Measurements from ENCODE around the gene RALGAPA1. TPM values are rescaled to one million over a fixed set of nuclear protein-coding genes. Genes with fewer than 3 reads are reported as not detected.

RALGAPA1 gene
- polyA plus RNA-seq, 1 of the 3 experiments (the other 2 are of a cell fraction), result 3.6 TPM

- ChIA-PET CTCF (interaction anchor here (0.7 kb wide), 1 partner anchor 9 kb away, joined by 3 read pairs; no protein-coding TSS in a partner anchor), POLR2A (no interaction called here)
- TF ChIP-seq MXI1 (IDR thresholded peaks at IDR 0.05; ENCODE audit: low read depth, low read length) (no peak), MEF2A (IDR thresholded peaks at IDR 0.05; ENCODE audit: borderline replicate concordance, low read depth) (no peak), NRF1 (IDR thresholded peaks at IDR 0.05; ENCODE audit: low read depth, low read length) (no peak), TCF12 (IDR thresholded peaks at IDR 0.05) (no peak), FOXJ3 (CRISPR knock-in tag; IDR thresholded peaks at IDR 0.05) (no peak), EP300 (IDR thresholded peaks at IDR 0.05; ENCODE audit: borderline replicate concordance in 1 of 2, low read depth in 1 of 2, low read length in 1 of 2) (no peak), YY1 (IDR thresholded peaks at IDR 0.05; ENCODE audit: low read depth) (no peak), CTCF (IDR thresholded peaks at IDR 0.05) (no peak), POLR2AphosphoS5 (IDR thresholded peaks at IDR 0.05; ENCODE audit: low read depth, low read length) (no peak), RXRA (IDR thresholded peaks at IDR 0.05; ENCODE audit: borderline replicate concordance, low read depth) (no peak), FOSL2 (IDR thresholded peaks at IDR 0.05; ENCODE audit: borderline replicate concordance, low read depth) (no peak), RAD21 (IDR thresholded peaks at IDR 0.05; ENCODE audit: low read length) (no peak), CHD2 (IDR thresholded peaks at IDR 0.05; ENCODE audit: low read length, partially characterized antibody) (no peak), EZH2phosphoT487 (IDR thresholded peaks at IDR 0.05; ENCODE audit: borderline replicate concordance, low read depth) (no peak), GABPA (IDR thresholded peaks at IDR 0.05; ENCODE audit: low read depth) (no peak), NFIC (IDR thresholded peaks at IDR 0.05; ENCODE audit: borderline replicate concordance) (no peak), TAF1 (IDR thresholded peaks at IDR 0.05; ENCODE audit: borderline replicate concordance, low read depth, low read length) (no peak), SIN3A (IDR thresholded peaks at IDR 0.05; ENCODE audit: borderline replicate concordance, low read depth, low read length) (no peak), FOXM1 (IDR thresholded peaks at IDR 0.05; ENCODE audit: low read depth) (no peak)
- Histone ChIP-seq H4K20me1 (ENCODE audit: insufficient read depth) (no peaks in the 10 kb centered on the region), H3K9me2 (no peaks in the 10 kb centered on the region), H3K4me3 (ENCODE audit: low read depth in 2 of 2, low read length in 1 of 2) (no peak overlapping the region), H3K9me3 (no peaks in the 10 kb centered on the region), H2AFZ (ENCODE audit: low read depth) (no peak overlapping the region), H3K4me1 (ENCODE audit: control insufficient read depth in 1 of 2, insufficient read depth in 2 of 2, low read depth in 1 of 2, low read length in 1 of 2) (no peaks in the 10 kb centered on the region), H3K79me2 (ENCODE audit: insufficient read depth) (peaks cover 7% of the 10 kb centered on the region; the same call in 1 of the 2 replicates), H3K4me2 (no peak overlapping the region), H3K27ac (ENCODE audit: low read depth in 2 of 2, low read length in 1 of 2) (no peak overlapping the region), H3F3A (replicated peaks; ENCODE audit: insufficient read depth) (no peaks in the 10 kb centered on the region), H3K27me3 (ENCODE audit: insufficient read depth) (no peaks in the 10 kb centered on the region), H3K36me3 (replicated peaks in 1 of 2; ENCODE audit: control insufficient read depth in 1 of 2, insufficient read depth in 2 of 2, low read length in 1 of 2) (peaks cover 8 to 31% of the 10 kb centered on the region in 2 experiments), H3K9ac (no peak overlapping the region)
- DNase-seq, result no peak
- WGBS (ENCODE audit: low lambda C conversion rate), result 86% methylated on average over 3 of the region's 4 CpGs
Measured at GRCh38 chr14:35730871-35731270, 78.2 kb downstream of the RALGAPA1 start.

- Histone ChIP-seq H3K9me3 (no peaks in the 10 kb centered on the region), H3K4me1 (ENCODE audit: control insufficient read depth in 1 of 2, insufficient read depth in 2 of 2, low read depth in 1 of 2, low read length in 1 of 2) (no peaks in the 10 kb centered on the region), H3F3A (replicated peaks; ENCODE audit: insufficient read depth) (no peaks in the 10 kb centered on the region), H3K9ac (no peak overlapping the region), H2AFZ (ENCODE audit: low read depth) (no peak overlapping the region), H3K27ac (ENCODE audit: low read depth in 2 of 2, low read length in 1 of 2) (no peak overlapping the region), H3K4me3 (ENCODE audit: low read depth in 2 of 2, low read length in 1 of 2) (no peak overlapping the region), H3K36me3 (replicated peaks in 1 of 2; ENCODE audit: control insufficient read depth in 1 of 2, insufficient read depth in 2 of 2, low read length in 1 of 2) (peaks cover 11 to 12% of the 10 kb centered on the region in 2 experiments), H3K27me3 (ENCODE audit: insufficient read depth) (no peaks in the 10 kb centered on the region), H4K20me1 (ENCODE audit: insufficient read depth) (no peaks in the 10 kb centered on the region), H3K4me2 (no peak overlapping the region), H3K79me2 (ENCODE audit: insufficient read depth) (peaks cover 7% of the 10 kb centered on the region; the same call in 1 of the 2 replicates), H3K9me2 (no peaks in the 10 kb centered on the region)
- 97% methylated on average over 2 of the region's 2 CpGs for WGBS (ENCODE audit: low lambda C conversion rate)
- POLR2A ChIA-PET, result no interaction called here
- DNase-seq, result no peak
- CTCF ChIA-PET, result interaction anchor here (0.5 kb wide), 1 partner anchor 594 kb away, joined by 3 read pairs; no protein-coding TSS in a partner anchor
- TF ChIP-seq EP300 (IDR thresholded peaks at IDR 0.05; ENCODE audit: borderline replicate concordance in 1 of 2, low read depth in 1 of 2, low read length in 1 of 2) (no peak), FOXM1 (IDR thresholded peaks at IDR 0.05; ENCODE audit: low read depth) (no peak), RXRA (IDR thresholded peaks at IDR 0.05; ENCODE audit: borderline replicate concordance, low read depth) (no peak), MXI1 (IDR thresholded peaks at IDR 0.05; ENCODE audit: low read depth, low read length) (no peak), GATA2 (CRISPR knock-in tag; IDR thresholded peaks at IDR 0.05) (no peak), ELF1 (IDR thresholded peaks at IDR 0.05) (no peak), YY1 (IDR thresholded peaks at IDR 0.05; ENCODE audit: low read depth) (no peak), JUND (IDR thresholded peaks at IDR 0.05) (no peak), RCOR1 (IDR thresholded peaks at IDR 0.05; ENCODE audit: low read length) (no peak), RAD21 (IDR thresholded peaks at IDR 0.05; ENCODE audit: low read length) (no peak), POLR2AphosphoS5 (IDR thresholded peaks at IDR 0.05; ENCODE audit: low read depth, low read length) (no peak), RFX5 (IDR thresholded peaks at IDR 0.05; ENCODE audit: low read length) (no peak), MEF2A (IDR thresholded peaks at IDR 0.05; ENCODE audit: borderline replicate concordance, low read depth) (no peak)
Measured at GRCh38 chr14:35727764-35728163, 81.3 kb downstream of the RALGAPA1 start.
